ENCODE data around the gene ACSBG1. TPM values are rescaled to one million over a fixed set of nuclear protein-coding genes. Genes with fewer than 3 reads are reported as not detected.

The ACSBG1 gene
- total RNA-seq, 1 donor from 2014 or later, result 1.2 TPM

GRCh38 chr15:78171864-78172472, 62.4 kb downstream of the ACSBG1 start:
- Mint-ChIP-seq H3K4me3 (no peak overlapping the region), H3K36me3 (peaks cover 38% of the 10 kb centered on the region), H3K27me3 (ENCODE audit: low read depth) (peaks cover under 1% of the 10 kb centered on the region), H3K9me3 (no peaks in the 10 kb centered on the region), H3K27ac (no peak overlapping the region), H3K4me1 (no peaks in the 10 kb centered on the region)
- DNase-seq (ENCODE audit: low spot score in 2 of 2, unreplicated experiment in 2 of 2), result no peak
- no peak for TF ChIP-seq CTCF (IDR thresholded peaks at IDR 0.05; ENCODE audit: unreplicated experiment)

GRCh38 chr15:78170848-78171773, 63.3 kb downstream of the ACSBG1 start:
- Mint-ChIP-seq H3K36me3 (peaks cover 40% of the 10 kb centered on the region), H3K27ac (no peak overlapping the region), H3K27me3 (ENCODE audit: low read depth) (no peaks in the 10 kb centered on the region), H3K9me3 (no peaks in the 10 kb centered on the region), H3K4me3 (no peak overlapping the region), H3K4me1 (no peaks in the 10 kb centered on the region)
- no peak for DNase-seq (ENCODE audit: low spot score in 2 of 2, unreplicated experiment in 2 of 2)
- TF ChIP-seq CTCF (IDR thresholded peaks at IDR 0.05; ENCODE audit: unreplicated experiment), result no peak

GRCh38 chr15:78168608-78169007, 65.8 kb downstream of the ACSBG1 start:
- no peak for TF ChIP-seq CTCF (IDR thresholded peaks at IDR 0.05; ENCODE audit: unreplicated experiment)
- Mint-ChIP-seq H3K27ac (no peak overlapping the region), H3K9me3 (no peaks in the 10 kb centered on the region), H3K4me1 (no peaks in the 10 kb centered on the region), H3K27me3 (ENCODE audit: low read depth) (no peaks in the 10 kb centered on the region), H3K4me3 (no peak overlapping the region), H3K36me3 (peaks cover 54% of the 10 kb centered on the region)
- no peak for DNase-seq (ENCODE audit: low spot score in 2 of 2, unreplicated experiment in 2 of 2)

- Mint-ChIP-seq H3K36me3 (peaks cover 51% of the 10 kb centered on the region), H3K4me1 (no peaks in the 10 kb centered on the region)
Observed at GRCh38 chr15:78167227-78167888, 67.0 kb downstream of the ACSBG1 start.

GRCh38 chr15:78164010-78164409, 70.4 kb downstream of the ACSBG1 start:
- DNase-seq (ENCODE audit: low spot score in 2 of 2, unreplicated experiment in 2 of 2), result no peak
- Mint-ChIP-seq H3K27ac (no peak overlapping the region), H3K27me3 (ENCODE audit: low read depth) (no peaks in the 10 kb centered on the region), H3K4me1 (no peaks in the 10 kb centered on the region), H3K36me3 (peaks cover 42% of the 10 kb centered on the region), H3K4me3 (no peak overlapping the region), H3K9me3 (no peaks in the 10 kb centered on the region)
- TF ChIP-seq CTCF (IDR thresholded peaks at IDR 0.05; ENCODE audit: unreplicated experiment), result no peak

More at GRCh38 chr15:78167227-78167888, 67.0 kb downstream of the ACSBG1 start:
- Mint-ChIP-seq H3K9me3 (no peaks in the 10 kb centered on the region), H3K27me3 (ENCODE audit: low read depth) (no peaks in the 10 kb centered on the region), H3K4me3 (no peak overlapping the region), H3K27ac (no peak overlapping the region)
- no peak for TF ChIP-seq CTCF (IDR thresholded peaks at IDR 0.05; ENCODE audit: unreplicated experiment)
- no peak for DNase-seq (ENCODE audit: low spot score in 2 of 2, unreplicated experiment in 2 of 2)

Data from mesothelial cell of epicardium (in vitro differentiated cells).